ENCODE data around the gene PINLYP. TPM values are rescaled to one million over a fixed set of nuclear protein-coding genes. Genes with fewer than 3 reads are reported as not detected.
A peak's percentile ranks its signal among the peaks of the same experiment; 100 is the strongest.

Gene PINLYP
- total RNA-seq, 4 donors from 2014 or later: 4.7 to 22.1 (median 10.9) TPM

GRCh38 chr19:43532571-43532961 lies 43.0 kb upstream of the PINLYP start:
- peak in 1 of 2 donors; percentile 82 for DNase-seq (ENCODE audit: low spot score in 2 of 2)
- no peaks in the 10 kb centered on the region for H3K27me3 ChIP-seq
- peak overlapping the region; percentile 75 for H3K27ac ChIP-seq
- H3K9me3 ChIP-seq: no peaks in the 10 kb centered on the region
- TF ChIP-seq CTCF (IDR thresholded peaks at IDR 0.05) (no peak), POLR2AphosphoS5 (IDR thresholded peaks at IDR 0.05) (peak in 1 of 3 donors; percentile 12)
- WGBS: 1% methylated on average over 12 of the region's 16 CpGs
- H3K36me3 ChIP-seq: peaks cover 4% of the 10 kb centered on the region
- peaks cover 44% of the 10 kb centered on the region for H3K4me1 ChIP-seq
- H3K4me3 ChIP-seq: peak overlapping the region; percentile 74

- Histone ChIP-seq H3K4me3 (peak within 1 kb of the TSS; percentile 74), H3K9me3 (no peaks in the 10 kb centered on the region), H3K4me1 (peaks cover 40% of the 10 kb centered on the region), H3K36me3 (peaks cover 9% of the 10 kb centered on the region), H3K27ac (peak within 1 kb of the TSS; percentile 75), H3K27me3 (no peaks in the 10 kb centered on the region)
- TF ChIP-seq CTCF (IDR thresholded peaks at IDR 0.05): no peak
- TF ChIP-seq POLR2AphosphoS5 (IDR thresholded peaks at IDR 0.05): peak in 1 of 3 donors; percentile 56
- WGBS: 0% methylated on average over 12 of the region's 47 CpGs
- peak; percentile 90 to 93 for DNase-seq (ENCODE audit: low spot score in 2 of 2)
Observed at GRCh38 chr19:43532962-43533545, 42.5 kb upstream of the PINLYP start, which contains the start of gene ZNF575. Gene ZNF575 (plus strand): TSS chr19:43533188. CDS start chr19:43534423, 1,235 bp downstream.

- peaks cover 33% of the 10 kb centered on the region for H3K4me1 ChIP-seq
- TF ChIP-seq POLR2AphosphoS5 (IDR thresholded peaks at IDR 0.05) (no peak), POLR2A (IDR thresholded peaks at IDR 0.05) (no peak), EP300 (IDR thresholded peaks at IDR 0.05) (peak; percentile 17), CTCF (IDR thresholded peaks at IDR 0.05) (no peak)
Observed at GRCh38 chr19:43533546-43534304, 41.9 kb upstream of the PINLYP start.

GRCh38 chr19:43534305-43534815 lies 41.2 kb upstream of the PINLYP start:
- Histone ChIP-seq H3K27me3 (no peaks in the 10 kb centered on the region), H3K36me3 (peaks cover 22% of the 10 kb centered on the region), H3K4me3 (peak overlapping the region; percentile 74), H3K4me1 (peaks cover 33% of the 10 kb centered on the region), H3K27ac (peak overlapping the region; percentile 22), H3K9me3 (no peaks in the 10 kb centered on the region)
- no peak for DNase-seq (ENCODE audit: low spot score in 2 of 2)
- TF ChIP-seq CTCF (IDR thresholded peaks at IDR 0.05) (no peak), POLR2A (IDR thresholded peaks at IDR 0.05) (no peak), POLR2AphosphoS5 (IDR thresholded peaks at IDR 0.05) (no peak), EP300 (IDR thresholded peaks at IDR 0.05) (no peak)
- WGBS: 17% methylated on average over 15 of the region's 17 CpGs

More at GRCh38 chr19:43533546-43534304, 41.9 kb upstream of the PINLYP start:
- 1% methylated on average over 18 of the region's 41 CpGs for WGBS
- peak; percentile 99 to 100 for DNase-seq (ENCODE audit: low spot score in 2 of 2)
- Histone ChIP-seq H3K36me3 (peaks cover 15% of the 10 kb centered on the region), H3K9me3 (no peaks in the 10 kb centered on the region), H3K27ac (peak overlapping the region; percentile 75), H3K4me3 (peak overlapping the region; percentile 74), H3K27me3 (no peaks in the 10 kb centered on the region)
